Measurements from ENCODE around the gene DPPA3.

- TF ChIP-seq EZH2 (optimal IDR thresholded peaks at IDR 0.05; ENCODE audit: low read depth, low read length): no peak
- TF ChIP-seq CTCF (IDR thresholded peaks at IDR 0.05; ENCODE audit: low read length): no peak
Observed at GRCh38 chr12:7695237-7695560, 16.0 kb upstream of the DPPA3 start.
